ENCODE measurements around the gene CARD9.

Gene CARD9

DNA sequence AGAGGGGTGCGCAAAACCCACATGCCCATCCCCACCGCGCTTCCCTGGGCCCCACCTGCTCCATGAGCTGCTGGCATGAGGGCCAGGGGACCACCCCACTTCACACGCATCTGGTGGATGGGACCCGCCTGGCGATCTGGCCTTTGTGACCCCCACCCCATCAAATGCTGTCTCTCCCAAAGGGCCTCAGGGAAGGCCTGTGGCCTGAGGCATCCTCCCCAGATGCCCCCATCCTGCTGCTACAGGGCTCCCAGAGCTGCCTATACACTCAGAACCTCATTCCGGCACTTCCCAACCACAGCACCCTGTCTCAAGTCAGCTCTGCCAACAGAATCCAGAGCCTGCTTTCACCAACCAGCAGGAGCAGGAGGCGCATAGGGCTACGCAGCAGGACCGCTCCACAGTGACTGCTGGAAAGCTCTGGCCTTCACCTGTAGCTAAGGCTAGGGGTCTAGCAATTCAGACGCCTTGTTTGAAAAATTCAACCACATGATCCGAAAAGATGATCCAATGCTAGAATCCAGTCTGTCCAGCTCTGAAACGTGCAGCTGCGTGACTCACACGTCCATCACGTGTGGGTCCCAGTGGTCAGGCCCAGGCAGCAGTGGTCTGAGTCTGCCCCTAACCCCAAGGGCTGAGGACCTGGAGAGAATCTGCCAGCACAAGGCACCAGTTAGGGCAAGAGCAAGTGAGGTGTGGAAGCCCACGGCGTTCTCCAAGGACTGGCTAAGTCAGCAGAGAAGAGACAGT lies 27.9 kb upstream of the CARD9 start:
- no peak for DNase-seq (ENCODE audit: low read depth)

DNA sequence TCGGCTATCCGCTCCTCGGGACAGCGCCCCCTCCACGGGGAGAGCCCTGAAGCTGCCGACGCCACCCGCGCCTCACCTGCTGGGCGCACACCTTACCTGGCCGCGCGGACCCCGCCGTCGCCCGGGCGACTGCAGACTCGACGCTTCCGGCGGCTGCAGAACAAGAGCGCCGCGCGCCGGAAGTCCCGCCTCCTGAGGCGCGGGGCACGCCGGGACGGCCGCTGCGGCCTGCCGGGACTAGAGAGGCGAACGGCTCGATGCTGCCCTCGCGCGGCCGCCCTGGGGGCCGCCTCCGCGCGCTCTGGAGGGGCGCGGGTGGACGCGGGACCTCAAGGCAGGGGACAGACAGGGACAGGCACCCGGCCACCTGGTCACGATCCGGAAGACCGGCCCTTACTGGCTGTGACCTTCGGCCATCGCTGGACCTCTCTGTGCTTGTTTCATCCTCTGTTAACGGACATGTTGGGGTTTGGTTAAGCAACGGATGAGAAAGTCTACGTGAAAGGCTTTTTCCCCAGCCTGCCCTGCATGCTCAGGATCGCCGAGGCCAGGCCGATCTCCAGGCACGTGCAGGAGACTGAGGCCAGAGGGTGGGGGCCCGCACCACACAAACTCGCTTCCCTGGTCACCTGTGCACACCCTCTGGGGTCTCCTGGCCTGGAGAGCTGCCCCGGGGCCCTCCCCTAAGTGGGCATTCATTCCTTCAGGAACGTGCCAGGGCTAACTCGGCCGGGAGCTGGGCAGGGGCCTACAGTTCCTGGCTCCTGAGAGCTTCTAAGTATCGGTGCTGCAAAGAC lies 26.8 kb upstream of the CARD9 start, which contains the start of gene SNAPC4:
SNAPC4 (minus strand) TSS at position 133 of the 797 bp plus-strand sequence. CDS start 1,742 bp downstream, outside the sequence.
- peak; percentile 78 for DNase-seq (ENCODE audit: low read depth)

DNA sequence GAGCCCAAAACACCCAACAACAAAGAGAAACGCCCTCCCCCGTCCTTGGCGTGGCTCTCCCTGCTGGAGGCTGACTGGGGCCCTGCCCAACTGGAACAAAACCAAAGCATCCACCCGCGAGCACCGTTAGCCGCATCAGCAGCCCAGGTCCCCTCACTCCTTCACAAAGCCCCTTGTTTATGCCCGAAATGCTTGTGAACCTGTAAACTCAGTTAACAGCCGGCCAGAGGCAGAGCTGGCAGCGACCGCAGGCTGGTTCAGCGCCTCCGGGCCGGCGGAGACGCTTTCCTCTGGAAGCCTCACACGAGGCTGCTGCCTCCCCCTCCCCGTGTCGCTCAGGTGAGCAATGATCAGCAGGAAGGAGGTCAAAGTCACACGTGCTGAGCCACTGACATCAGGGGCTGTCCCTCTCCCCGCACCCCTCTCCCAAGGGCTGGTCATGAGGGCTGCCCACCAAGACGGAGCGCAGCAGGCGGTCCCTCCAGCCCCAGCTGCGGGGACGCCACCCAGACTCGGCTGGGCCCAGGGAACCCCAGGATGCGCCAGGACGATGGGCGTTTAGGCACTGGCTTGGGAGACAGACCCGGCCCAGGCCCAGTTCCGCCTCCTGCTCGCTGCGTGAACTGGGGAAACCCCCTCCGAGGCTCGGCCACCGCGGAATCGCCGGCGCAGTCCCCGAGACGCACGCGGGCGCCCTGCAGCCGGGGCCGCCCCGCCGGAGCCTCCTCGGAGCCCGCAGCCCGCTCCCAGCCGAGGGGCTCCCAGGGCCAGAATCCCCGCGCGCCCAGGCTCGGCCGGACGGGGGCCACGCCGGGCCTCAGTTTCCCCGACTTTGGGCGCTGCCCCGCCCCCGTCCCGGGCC lies 25.9 kb upstream of the CARD9 start:
- DNase-seq (ENCODE audit: low read depth) = no peak

DNA sequence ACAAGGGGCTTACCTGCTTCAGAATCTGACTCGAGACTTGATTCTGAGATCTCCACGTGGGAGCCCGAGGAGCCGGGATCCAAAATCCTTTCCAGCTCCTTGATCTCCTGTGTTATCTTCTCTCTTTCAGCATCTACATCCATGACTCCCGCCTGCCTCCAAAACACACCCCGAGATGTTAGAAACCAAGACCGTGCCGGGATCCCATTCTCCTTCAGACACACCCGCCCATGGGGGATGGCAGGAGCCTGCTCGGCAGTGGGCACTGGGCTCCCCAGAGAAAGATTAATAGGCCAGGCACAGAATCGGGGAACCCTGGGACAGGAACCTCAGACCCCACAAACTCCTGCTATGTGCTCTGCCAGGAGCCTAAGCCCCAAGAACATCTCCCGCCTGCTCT lies 24.8 kb upstream of the CARD9 start:
- DNase-seq (ENCODE audit: low read depth) = no peak

DNA sequence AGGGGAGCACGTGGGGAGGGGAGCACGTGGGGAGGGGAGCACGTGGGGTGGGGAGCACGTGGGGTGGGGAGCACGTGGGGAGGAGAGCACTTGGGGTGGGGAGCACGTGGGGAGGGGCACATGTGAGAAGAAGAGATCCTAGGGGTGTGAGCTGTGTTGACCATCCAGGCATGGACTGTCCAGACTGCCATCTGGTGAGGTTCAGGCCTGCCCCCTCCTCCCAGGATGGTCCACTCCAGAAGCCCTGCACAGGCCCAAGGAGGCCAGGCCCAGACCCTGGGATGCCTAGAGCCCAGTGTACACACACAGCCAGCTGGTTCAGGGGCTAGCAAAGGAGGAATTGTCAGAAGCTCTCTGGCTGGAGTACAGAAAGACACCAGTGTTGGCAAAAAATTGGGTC lies 24.2 kb upstream of the CARD9 start:
- DNase-seq (ENCODE audit: low read depth) = no peak

DNA sequence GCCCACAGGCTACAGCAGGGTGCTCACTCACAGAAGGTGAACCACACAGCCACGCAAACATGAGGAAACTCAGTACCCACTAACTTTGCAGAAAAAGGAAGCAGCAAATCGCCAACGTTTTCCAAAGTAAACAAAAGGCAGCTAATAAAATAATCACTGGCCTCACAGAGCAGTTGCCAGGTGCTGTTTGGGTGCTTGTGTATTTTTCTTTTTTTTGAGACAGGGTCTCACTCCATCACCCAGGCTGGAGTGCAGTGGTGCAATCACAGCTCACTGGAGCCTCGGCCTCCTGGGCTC lies 22.7 kb upstream of the CARD9 start:
- DNase-seq (ENCODE audit: low read depth) = no peak

DNA sequence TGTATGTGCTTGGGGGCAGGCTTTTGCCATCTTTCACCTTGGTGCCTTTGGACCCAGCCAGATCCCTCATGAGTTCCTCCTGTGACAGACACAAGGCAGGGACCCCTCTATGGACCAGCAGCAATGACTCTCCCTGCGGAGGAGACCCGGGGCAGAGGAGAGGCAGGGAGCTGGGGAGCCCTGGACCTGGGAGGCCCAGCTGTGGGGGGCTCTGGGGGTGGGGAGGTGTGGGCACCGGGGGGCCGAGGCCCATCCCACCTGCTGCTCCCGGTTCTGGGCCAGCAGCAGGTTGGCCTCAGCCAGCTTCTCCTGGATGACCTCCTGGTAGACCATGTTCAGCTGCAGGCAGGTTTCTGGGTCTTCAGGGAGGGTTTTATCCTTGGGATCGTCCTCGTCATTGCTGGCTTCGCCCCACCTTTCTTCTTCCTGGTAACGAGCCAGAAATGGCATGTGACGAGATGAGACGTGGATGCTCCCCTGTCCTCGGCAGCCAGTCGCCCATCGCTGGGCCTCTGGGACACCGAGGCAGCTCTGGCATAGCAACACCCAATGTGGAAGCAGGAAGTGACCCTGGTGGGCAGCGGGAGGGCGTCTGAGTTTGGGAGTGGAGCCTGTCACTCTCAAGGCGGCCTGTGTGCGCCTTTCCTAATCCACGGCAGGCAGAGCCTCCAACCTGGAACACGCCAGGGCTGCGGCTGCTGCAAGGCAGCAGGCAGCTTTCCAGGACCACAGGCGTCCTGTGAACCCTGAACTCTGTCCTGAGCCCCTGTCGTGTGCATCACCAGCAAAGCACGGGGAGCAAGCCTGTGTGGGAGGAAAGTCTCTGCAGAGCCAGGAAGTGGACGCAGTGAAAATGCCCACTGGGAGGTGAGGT lies 22.1 kb upstream of the CARD9 start:
- DNase-seq (ENCODE audit: low read depth) = no peak

DNA sequence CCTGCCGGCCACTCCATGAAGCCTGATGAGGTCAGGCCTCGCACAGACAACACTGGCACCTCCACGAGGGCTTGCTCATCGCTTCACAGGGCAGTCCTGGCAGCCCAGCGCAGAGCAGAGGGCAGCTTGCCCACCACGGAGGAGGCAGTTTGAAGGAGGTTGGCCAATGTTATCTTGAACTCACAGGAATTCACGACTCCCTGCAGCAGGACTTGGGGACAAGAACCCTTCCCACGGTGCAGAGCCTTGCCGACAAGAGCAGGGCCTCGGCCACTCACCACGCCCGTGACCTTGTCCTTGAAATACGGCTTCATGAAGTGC lies 21.5 kb upstream of the CARD9 start:
- no peak for DNase-seq (ENCODE audit: low read depth)

DNA sequence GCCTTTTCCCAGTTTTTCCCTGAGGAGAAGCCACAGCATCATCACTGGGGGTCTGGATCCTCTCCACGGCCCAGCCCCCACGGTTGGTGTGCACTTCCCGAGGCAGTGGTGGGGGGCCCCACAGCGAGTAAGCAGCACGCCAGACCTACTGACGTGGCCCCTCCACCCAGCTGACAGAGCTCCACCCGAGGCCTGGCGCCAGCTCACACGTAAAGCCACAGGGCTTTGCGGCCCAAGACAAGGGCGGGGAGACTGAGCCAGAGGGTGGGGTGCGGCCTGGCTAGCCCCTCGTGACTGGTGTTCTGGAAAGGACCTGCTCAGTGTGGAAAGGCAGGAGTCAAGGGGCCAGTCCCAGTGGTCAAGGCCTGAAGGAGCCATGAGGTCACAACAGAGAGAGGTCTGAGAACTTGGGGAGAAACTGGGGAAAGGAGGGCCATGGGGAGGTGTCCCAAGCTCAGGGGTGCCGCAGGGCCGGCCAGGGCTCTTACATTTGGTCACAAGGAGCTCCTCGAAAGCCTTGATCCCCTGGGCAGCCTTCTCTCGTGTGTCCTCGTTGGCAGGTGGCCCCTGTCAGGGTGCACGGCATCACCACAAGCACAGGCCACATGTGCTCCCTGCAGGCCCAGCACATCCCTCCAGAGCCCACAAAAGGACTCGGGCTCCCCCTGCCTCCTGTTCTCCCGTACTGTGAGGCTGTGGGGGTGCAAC lies 21.0 kb upstream of the CARD9 start:
- no peak for DNase-seq (ENCODE audit: low read depth)

DNA sequence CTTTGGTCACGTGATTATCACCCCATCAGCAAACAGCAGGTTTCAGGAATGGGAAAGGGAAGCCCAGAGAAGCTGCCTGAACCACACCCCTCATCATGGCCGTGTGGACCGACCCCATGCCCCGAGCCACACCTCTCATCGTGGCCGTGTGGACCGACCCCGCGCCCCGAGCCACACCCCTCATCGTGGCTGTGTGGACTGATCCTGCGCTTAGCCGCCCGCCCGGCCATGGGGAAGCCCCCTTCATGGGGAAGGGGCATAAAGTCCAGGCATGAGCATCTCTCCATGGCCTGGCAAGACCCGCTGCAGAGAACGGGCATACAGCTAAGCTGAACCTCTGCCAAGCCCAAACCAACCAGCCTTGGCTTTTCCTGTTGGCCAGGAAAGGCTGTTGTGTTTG lies 20.1 kb upstream of the CARD9 start:
- no peak for DNase-seq (ENCODE audit: low read depth)

DNA sequence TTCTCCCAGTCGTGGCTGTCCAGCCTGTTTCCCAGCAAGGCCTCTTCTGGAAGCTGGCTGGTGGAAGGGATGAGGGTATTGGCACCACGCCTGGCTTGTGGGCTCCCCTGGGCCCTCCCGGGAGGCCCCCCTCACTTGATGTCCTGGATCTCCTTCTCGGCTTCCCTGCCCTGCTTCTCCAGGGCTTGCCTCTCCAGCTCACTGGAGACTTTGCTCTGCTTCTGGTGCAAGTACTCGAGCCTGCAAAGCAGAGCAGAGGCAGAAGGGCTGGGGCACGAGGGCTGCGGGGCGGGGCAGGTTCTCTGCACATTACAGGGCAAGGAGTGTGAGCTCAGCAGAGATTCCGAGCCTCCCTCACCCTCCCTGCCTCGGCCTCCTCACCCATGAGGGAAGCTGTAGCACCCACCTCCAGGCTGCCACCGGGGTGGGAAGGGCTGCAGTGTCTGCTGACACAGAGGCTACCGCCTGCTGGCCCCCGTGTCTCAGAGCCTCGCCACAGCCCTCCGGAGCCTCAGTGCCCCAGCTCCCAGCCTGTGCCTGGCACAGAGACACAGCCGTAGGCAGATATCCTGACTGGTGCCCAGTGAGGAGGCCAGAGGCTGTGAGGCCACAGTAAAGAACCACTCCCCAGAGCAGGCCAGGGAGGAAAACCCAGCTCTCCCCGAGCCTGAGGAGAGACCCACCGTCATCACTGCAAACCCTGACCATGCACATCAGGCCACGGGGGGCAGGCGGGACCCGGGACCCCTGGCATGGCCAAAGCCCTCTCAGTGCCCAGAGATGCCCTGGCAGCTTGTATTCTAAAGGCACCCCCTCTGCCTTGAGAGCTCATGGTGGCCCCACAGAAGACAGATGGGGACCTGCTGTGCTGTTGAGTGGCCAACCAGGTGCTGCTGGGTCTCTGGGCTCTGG lies 19.3 kb upstream of the CARD9 start:
- DNase-seq (ENCODE audit: low read depth) = no peak

DNA sequence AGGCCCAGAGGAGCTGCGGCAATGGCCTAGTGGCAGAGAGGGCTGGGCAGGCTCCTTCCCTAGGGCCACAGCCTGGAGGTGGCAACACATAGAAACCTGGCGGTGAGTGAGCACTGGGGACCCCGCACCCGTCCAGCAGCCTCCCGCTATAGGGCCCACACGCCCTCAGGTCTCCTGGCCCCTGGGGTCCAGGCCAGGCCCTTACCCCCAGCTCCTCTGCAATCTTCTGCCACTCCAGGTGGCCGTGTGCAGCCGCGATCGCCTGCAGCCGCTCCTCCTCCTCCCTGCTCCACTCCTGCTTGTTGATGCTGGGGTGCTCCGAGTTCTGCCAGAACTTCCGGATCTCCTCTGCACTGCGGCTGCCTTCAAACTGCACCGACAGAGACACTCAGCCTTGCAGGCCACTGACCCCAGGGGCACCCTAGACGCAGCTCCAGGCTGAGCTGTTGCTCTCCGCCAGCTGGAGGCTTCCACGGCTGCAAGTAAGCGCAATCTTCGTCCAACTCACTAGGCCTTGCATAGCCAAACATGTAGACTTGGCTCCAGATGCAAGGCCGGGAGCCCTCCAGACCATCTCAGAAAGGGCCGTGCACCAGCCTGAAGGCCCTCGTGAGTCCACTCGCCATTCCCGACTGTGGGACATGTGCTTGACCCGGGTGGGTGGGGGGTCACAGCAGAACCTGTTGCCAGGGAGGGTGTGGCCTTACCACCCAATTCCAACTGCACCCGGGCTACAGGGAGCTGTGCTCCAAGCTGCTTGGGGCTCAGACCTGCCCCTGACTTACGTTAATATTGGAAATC lies 18.5 kb upstream of the CARD9 start:
- no peak for DNase-seq (ENCODE audit: low read depth)

DNA sequence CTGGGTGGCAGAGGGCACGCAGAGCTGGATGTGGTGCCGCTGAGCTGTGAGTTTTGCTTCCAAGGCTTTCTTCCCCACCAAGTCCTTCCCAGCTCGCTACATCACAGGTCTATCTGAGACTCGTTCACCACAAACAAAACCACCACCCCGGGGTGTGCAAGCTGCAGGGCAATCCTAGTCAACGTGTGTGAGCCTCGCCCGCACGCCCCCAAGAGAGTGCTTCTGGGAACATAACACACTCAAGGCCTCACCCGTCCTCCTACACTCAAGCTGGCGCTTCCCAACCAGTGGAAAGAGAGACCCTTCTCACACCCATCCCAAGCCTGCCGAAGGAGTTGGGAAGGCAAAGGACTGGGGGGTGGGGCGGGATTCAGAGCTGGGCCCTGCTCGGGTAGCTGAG lies 15.9 kb upstream of the CARD9 start:
- no peak for DNase-seq (ENCODE audit: low read depth)

DNA sequence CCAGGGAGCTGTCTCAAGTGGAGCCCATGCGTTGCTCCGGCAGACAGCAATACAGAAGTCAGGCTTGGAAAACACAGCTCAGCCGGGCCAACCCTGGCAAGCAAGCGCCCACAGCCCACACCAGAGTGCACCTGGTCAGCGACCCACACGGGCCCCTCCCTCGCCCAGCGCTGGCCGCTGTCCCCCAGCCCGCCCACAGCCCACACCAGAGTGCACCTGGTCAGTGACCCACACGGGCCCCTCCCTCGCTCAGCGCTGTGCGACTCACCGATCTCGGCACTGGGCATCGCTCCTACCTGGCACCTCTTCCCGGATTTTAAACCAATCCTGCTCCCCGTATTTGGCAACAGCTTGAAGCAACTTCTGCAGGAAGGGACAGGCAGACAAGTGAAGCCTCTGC lies 13.7 kb upstream of the CARD9 start:
- no peak for DNase-seq (ENCODE audit: low read depth)

DNA sequence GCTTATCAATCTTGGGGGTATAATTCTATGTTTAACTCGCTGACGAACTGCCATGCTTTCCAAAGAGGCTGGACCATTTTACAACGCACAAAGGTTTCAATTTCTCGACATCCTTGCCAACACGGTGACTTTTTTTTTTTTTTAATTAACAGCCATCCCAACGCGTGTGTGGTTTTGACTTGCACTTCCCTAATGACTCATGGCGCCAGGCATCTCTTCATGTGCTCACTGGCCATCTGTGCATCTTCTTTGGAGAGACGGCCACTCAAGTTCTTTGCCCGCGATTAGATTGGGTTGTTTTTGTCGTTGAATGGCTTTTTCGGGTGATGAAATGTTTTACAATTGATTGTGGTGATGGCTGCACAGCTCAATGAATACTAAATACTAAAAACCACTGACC lies 12.5 kb upstream of the CARD9 start:
- DNase-seq (ENCODE audit: low read depth) = no peak

DNA sequence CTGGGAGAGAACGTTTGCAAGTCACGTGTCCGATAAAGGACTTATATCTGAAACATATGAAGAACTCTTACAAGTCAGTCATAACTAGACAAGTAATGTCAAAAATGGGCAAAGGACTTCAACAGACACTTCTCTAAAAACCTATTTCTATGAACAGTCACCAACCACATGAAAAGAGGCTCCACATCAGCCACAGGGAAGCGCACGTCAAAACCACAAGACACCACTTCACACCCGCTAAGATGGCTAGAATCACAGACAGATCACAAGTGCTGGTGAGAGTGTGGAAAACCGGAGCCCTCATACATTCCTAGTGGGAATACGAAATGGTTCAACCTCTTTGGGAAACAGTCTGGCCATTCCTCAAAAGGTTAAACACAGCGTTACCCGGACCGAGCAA lies 11.5 kb upstream of the CARD9 start:
- no peak for DNase-seq (ENCODE audit: low read depth)

DNA sequence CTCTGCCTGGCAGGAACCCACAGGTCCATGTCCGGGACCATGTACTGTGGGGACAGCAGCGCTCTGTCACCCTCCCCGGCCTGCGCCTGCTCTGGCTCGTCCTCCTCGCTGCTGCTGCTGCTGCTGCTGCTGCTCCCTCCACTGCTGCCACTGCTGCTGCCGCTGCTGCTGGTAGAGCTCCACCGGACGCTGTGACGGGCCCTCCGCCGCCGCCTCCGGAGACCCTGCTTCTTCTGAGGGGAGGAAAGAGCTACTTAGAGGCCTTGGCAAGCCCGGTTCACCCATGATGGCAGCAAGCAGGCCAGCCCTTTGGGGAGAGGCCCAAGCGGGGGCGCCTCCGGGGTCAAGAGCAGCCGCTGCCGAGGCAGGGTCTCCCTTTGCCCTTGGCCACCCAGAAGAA lies 10.0 kb upstream of the CARD9 start:
- DNase-seq (ENCODE audit: low read depth) = no peak

DNA sequence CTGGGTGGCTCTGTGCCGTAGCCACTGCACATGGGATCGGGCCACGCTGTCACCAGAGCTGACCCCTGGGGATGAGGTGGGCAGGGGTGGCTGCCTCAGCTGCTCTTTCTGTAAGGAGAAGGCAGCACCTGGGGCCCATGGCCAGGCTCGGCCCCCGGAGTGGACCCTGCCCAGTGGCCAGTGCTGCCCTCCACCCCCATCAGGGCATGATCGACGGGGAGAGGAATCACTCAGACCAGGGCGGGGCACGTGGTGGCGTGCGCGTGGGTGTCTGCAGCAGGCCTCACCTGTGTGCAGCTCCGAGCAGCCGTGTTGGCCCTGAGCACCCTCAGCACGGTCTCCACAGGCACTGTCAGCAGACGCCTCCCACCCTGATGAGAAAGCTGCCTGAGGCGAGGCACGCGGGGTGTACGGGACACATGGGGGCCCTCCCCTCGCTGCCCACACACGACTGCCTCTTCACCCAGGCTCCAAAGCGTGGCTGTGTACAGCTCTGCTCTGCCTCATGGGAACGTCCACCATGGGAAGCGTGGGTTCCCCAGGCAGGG lies 8.6 kb upstream of the CARD9 start:
- no peak for DNase-seq (ENCODE audit: low read depth)

DNA sequence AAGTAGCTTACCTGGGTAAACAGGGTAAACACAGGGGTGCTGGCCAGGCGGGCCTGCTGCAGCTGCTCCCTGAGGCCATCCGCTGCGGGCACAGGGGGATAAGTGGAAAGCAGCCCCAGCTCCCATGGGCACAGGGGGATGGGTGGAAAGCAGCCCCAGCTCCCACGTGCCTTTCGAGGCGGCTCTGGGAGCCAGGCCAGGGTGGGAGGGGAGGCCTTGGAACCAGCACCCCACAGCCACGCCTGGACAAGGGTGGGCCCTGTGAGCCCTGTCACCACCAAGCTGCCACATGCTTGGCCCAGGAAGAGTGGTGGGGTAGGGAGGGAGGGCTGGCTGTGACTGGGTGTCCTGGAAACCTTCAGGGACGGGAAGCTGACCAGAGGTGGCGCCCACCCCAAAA lies 7.8 kb upstream of the CARD9 start:
- DNase-seq (ENCODE audit: low read depth) = no peak

All from fibroblast of gingiva (primary cell).